HG02938 (cell line): ENCODE measurements around the gene CASK.
"Not testable (repeated sequence)": the region's sequence is repeated elsewhere in the genome, so short reads cannot be mapped to it uniquely, and the experiment has no call there.

Experiments
- ATAC-seq: cut with Tn5 transposase; IDR thresholded peaks from one replicate; pipeline ENCODE4 v1.9.1; 2021; ENCODE audit warnings: mild to moderate bottlenecking, moderate library complexity; ENCODE audit not compliant: unreplicated experiment

The CASK gene

GRCh38 chrX:41703574-41704029 is 219.8 kb downstream of the CASK start:
- no peak for ATAC-seq

- ATAC-seq, result no peak
Measured at GRCh38 chrX:41695426-41695825, 227.9 kb downstream of the CASK start.

GRCh38 chrX:41693024-41693423 is 230.3 kb downstream of the CASK start:
- ATAC-seq, result no peak

GRCh38 chrX:41692162-41692749 is 231.1 kb downstream of the CASK start:
- no peak for ATAC-seq

- ATAC-seq, result no peak
Measured at GRCh38 chrX:41689711-41690110, 233.6 kb downstream of the CASK start.

GRCh38 chrX:41688835-41689234 is 234.5 kb downstream of the CASK start, which contains the start of gene GPR34:
Gene GPR34 (plus strand): TSS chrX:41688973. CDS start chrX:41695634, 6,661 bp downstream.
- ATAC-seq, result no peak

- ATAC-seq, result no peak
Measured at GRCh38 chrX:41688156-41688555, 235.2 kb downstream of the CASK start.

GRCh38 chrX:41686788-41687187 is 236.6 kb downstream of the CASK start:
- ATAC-seq, result no peak

- ATAC-seq, result no peak
Measured at GRCh38 chrX:41684940-41685339, 238.4 kb downstream of the CASK start.

GRCh38 chrX:41684138-41684537 is 239.2 kb downstream of the CASK start:
- ATAC-seq, result no peak

- ATAC-seq, result no peak
Measured at GRCh38 chrX:41677183-41678060, 245.9 kb downstream of the CASK start.

- ATAC-seq, result not testable (repeated sequence)
Measured at GRCh38 chrX:41676361-41676760, 247.0 kb downstream of the CASK start.

- ATAC-seq, result no peak
Measured at GRCh38 chrX:41672643-41673042, 250.7 kb downstream of the CASK start.

- ATAC-seq, result no peak
Measured at GRCh38 chrX:41671082-41671481, 252.3 kb downstream of the CASK start.

- ATAC-seq, result no peak
Measured at GRCh38 chrX:41670112-41670511, 253.2 kb downstream of the CASK start.

- no peak for ATAC-seq
Measured at GRCh38 chrX:41667631-41668030, 255.7 kb downstream of the CASK start.

- ATAC-seq, result no peak
Measured at GRCh38 chrX:41666251-41666650, 257.1 kb downstream of the CASK start.

- ATAC-seq, result no peak
Measured at GRCh38 chrX:41665686-41666085, 257.7 kb downstream of the CASK start.

- ATAC-seq, result no peak
Measured at GRCh38 chrX:41664908-41665307, 258.4 kb downstream of the CASK start.

GRCh38 chrX:41664375-41664901 is 258.9 kb downstream of the CASK start:
- ATAC-seq, result peak; percentile 81

- ATAC-seq, result no peak
Measured at GRCh38 chrX:41661366-41662095, 261.8 kb downstream of the CASK start.
